HG03060 (cell line): Measurements from ENCODE around the gene RAB18.
"Not testable (repeated sequence)": the region's sequence is repeated elsewhere in the genome, so short reads cannot be mapped to it uniquely, and the experiment has no call there.

Source experiments
- ATAC-seq: cut with Tn5 transposase; IDR thresholded peaks from one replicate; pipeline ENCODE4 v1.9.1; 2021; ENCODE audit warnings: low read depth, moderate number of reproducible peaks; ENCODE audit not compliant: unreplicated experiment

Gene RAB18

DNA sequence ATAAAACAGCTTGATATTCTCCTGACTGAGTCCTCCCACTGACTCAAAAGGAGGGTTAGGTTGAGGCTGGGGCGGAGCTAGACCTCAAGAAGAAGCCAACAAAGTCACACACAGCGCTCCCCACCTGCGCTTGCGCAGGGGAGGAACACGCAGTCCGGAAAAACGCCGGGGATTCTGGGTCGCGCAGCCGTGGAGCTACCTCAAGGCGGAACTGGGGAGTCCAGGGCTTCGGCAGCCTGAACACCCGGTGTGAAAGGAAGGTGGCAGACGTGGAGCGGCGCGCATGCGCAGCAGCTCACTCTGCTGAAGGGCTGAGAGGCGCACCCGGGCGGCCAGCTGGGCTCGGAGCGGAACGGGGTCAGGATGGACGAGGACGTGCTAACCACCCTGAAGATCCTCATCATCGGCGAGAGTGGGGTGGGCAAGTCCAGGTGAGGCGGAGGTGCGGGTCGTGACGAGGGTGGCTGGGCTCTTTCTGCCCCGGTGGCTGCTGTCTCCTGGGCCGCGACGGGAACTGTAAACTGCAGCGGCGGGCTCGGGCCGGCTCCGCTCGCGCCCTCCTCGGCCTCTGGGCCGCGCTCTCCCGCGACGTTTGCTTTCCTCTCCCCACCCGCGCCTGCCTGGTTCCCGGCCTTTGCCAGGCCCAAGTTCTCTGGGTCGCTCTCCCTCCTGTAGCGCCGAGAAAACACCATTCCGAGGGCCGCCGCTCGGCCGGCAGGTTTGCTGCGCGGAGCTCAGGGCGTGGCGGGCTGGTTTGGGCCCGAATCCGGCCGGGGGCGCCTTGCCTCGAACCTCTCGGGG is at the start of gene RAB18:
TSS of gene RAB18 (plus strand) at position 298 of the 801 bp plus-strand sequence. CDS start at position 364, 66 bp downstream.
- ATAC-seq: peak; percentile 91

- no peak for ATAC-seq
Measured at GRCh38 chr10:27454837-27455236, 49.3 kb upstream of the RAB18 start.

DNA sequence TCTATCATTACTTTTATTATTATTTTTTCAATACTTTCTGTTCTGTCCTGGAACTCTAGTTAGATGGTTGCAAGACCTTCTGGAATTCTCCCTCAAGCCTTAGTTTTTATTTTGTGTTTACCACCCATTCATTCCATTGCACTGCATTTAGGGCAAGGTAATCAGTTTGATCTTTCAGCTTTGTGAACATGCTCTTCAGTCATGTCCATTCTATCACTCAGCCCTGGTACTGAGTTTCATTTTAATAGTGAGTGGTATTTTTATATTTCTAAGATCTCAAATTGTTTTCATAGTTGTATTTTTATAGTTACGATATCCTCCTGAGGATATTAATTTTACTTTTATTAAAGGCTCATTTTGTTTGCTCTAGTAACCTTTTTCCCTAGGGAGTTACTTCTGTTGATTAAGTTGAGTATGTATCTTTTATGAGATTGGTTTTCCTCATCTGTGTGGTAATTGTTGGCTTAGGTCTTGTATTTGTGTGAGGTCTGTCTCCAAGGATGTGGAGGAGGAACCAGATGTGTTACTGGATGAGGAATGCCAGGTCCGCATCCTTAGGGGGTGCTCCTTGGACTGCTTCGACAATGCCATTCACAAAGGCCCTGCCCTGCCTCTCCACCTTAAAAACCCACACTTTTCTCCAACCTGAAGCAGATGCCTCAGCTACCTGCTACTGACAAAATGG is 46.7 kb upstream of the RAB18 start:
- no peak for ATAC-seq

DNA sequence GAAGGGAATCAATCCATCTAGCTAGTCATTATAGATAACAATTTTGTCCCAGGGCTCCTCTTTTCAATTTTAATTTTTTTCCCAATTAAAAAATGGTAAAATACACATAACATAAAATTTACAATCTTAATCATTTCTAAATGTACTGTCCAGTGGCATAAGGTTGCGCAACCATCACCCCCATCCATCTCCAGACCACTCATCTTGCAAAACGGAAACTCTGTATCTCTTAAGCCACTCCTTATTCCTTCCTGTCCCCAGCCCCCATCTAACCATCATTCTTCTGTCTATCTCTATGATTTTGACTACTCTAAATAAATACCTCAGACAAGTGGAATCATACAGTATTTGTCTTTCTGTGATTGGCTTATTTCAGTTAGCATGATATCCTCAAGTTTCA is 46.1 kb upstream of the RAB18 start:
- ATAC-seq: no peak

- ATAC-seq: no peak
Measured at GRCh38 chr10:27461312-27461711, 42.8 kb upstream of the RAB18 start.

GRCh38 chr10:27463961-27464360 is 40.1 kb upstream of the RAB18 start:
- ATAC-seq: no peak

- ATAC-seq: no peak
Measured at GRCh38 chr10:27464993-27465392, 39.1 kb upstream of the RAB18 start.

GRCh38 chr10:27465596-27465995 is 38.5 kb upstream of the RAB18 start:
- ATAC-seq: not testable (repeated sequence)

GRCh38 chr10:27470885-27471284 is 33.2 kb upstream of the RAB18 start:
- ATAC-seq: no peak

DNA sequence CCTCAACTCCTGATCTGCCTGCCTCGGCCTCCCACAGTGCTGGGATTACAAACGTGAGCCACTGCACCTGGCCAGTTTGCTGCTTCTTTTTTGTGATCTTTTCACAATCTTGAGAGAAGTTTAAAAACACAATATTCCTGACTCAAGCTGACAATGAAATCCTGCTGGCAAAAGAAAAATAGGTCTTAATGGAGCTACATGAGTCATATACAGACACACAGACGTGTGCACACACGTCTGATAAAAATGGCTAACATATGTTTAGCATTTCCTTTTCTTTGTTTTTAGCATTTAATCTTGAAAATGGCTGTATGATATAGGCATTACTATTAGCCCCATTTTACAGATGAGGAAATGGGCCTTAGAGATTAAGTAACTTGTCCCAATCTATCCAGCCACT is 29.4 kb upstream of the RAB18 start:
- no peak for ATAC-seq

DNA sequence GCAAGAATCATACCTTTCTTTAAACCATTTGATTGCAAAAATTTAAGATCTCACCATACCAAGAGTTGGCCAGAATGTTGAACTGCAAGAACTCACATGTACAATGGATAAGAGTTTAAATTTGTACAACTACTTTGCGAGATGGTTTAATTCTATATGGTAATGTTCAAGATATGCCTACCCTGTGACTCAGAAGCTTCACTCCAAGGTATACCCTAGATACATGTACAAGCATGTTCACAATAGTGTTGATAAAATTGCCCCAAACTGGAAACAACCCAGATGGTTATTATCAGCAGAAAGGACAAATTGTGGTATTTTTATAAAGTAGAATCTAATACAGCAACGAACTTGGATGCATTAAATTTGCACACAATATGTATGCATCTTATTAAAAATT is 25.1 kb upstream of the RAB18 start:
- ATAC-seq: no peak

DNA sequence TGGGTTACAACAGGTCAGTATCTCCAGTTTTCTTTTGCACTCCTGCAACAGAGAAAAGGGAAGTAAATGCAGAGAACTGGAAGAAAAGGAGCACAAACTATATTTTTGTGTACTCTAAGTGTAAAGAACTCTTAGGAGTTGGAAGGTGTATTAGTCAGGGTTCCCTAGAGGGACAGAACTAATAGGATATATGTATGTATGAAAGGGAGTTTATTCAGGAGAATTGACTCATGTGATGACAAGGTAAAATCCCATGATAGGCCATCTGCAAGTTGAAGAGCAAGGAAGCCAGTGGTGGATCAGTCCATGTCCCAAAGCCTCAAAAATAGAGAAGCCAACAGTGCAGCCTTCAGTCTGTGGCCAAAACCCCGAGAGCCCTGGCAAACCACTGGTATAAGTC is 22.6 kb upstream of the RAB18 start:
- ATAC-seq: no peak

- ATAC-seq: no peak
Measured at GRCh38 chr10:27482984-27483956, 20.8 kb upstream of the RAB18 start.

GRCh38 chr10:27485368-27485767 is 18.7 kb upstream of the RAB18 start:
- ATAC-seq: no peak

- ATAC-seq: no peak
Measured at GRCh38 chr10:27485986-27486385, 18.1 kb upstream of the RAB18 start.

GRCh38 chr10:27490807-27491206 is 13.3 kb upstream of the RAB18 start:
- no peak for ATAC-seq

DNA sequence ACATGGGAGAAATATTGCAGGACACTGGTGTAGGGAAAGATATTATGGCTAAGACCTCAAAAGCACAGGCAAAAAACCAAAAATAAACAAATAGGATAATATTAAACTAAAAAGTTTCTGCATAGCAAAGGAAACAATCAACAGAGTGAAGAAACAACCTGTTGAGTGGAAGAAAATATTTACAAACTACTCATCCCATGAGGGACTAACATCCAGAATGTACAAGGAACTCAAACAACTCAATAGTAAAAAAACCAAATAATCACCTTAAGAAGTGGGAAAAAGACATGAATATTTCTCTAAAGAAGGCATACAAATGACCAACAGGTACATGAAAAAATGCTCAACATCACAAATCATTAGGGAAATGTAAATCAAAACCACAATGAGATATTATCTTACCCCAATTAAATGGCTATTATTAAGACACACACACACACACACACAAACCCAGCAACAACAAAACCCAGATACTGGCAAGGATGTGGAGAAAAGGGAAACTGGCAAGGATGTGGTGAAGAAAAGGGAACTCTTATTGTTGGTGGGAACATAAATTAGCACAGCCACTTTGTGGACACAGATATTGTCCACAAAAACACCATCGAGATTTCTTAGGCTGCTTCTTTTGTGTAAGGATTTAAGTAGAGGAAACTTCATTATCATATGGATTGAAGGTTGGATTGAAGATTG is 9.8 kb upstream of the RAB18 start:
- no peak for ATAC-seq

GRCh38 chr10:27496137-27496536 is 8.0 kb upstream of the RAB18 start:
- no peak for ATAC-seq

DNA sequence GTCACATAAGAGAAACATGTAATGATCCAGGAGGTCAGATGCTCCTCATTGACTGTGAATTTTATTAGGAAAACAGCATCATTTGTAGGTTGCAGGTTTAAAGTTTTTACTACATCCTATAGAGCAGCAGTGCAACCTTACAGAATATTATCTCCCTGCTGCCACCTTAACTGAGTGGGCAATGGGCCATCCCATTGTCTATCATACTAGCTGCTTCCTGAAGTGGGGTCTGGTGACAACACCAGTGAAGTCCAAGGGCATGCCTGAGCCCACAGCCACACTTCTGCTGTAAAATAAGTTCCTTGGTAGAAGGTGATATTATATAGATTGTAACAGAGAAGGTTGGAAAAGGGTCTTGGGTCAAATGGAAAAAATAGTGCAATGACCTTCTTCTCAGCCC is 4.0 kb upstream of the RAB18 start:
- ATAC-seq: no peak

GRCh38 chr10:27500886-27501285 is 3.2 kb upstream of the RAB18 start:
- ATAC-seq: no peak
